KMS-11 (cell line): ENCODE data around the gene CCNF.

Experiments
- H2AFZ ChIP-seq: fragments of 200-600 bp; sonication (generic); 2 replicates; pipeline ENCODE4 v1.6.1; 2016; ENCODE audit warnings: antibody characterized with exemption, mixed run types, low read depth
- H3K27ac ChIP-seq: fragments of 200-600 bp; sonication (generic); 2 replicates; pipeline ENCODE4 v1.6.1; 2016; ENCODE audit warnings: mild to moderate bottlenecking, mixed run types
- H3K27me3 ChIP-seq: fragments of 200-600 bp; sonication (generic); 2 replicates; pipeline ENCODE4 v1.6.1; 2017; ENCODE audit warnings: mild to moderate bottlenecking, low read depth, mixed run types, moderate library complexity; ENCODE audit not compliant: insufficient read depth
- H3K36me3 ChIP-seq: fragments of 200-600 bp; sonication (generic); 2 replicates; pipeline ENCODE4 v1.6.1; 2017; ENCODE audit warnings: mild to moderate bottlenecking, mixed run types; ENCODE audit not compliant: insufficient read depth
- H3K4me1 ChIP-seq: fragments of 200-600 bp; sonication (generic); 2 replicates; pipeline ENCODE4 v1.6.1; 2016; ENCODE audit warnings: mild to moderate bottlenecking, low read depth, mixed run types; ENCODE audit not compliant: poor library complexity, severe bottlenecking
- H3K4me2 ChIP-seq: fragments of 200-600 bp; sonication (generic); 2 replicates; pipeline ENCODE4 v1.7.0; 2016; ENCODE audit warnings: mild to moderate bottlenecking, mixed run types
- H3K4me3 ChIP-seq: fragments of 200-600 bp; sonication (generic); IDR thresholded peaks from 2 replicates; pipeline ENCODE4 v1.6.1; 2017; ENCODE audit warnings: low read depth, low read length, mixed read lengths; ENCODE audit not compliant: insufficient read depth
- H3K79me2 ChIP-seq: fragments of 200-600 bp; sonication (generic); 2 replicates; pipeline ENCODE4 v1.6.1; 2016; ENCODE audit warnings: low read depth, mixed run types; ENCODE audit not compliant: insufficient read depth
- H3K9ac ChIP-seq: fragments of 200-600 bp; sonication (generic); 2 replicates; pipeline ENCODE4 v1.6.1; 2016; ENCODE audit warnings: mild to moderate bottlenecking, mixed run types
- H4K20me1 ChIP-seq: fragments of 200-600 bp; sonication (generic); 2 replicates; pipeline ENCODE4 v1.6.1; 2016; ENCODE audit warnings: mild to moderate bottlenecking, mixed run types; ENCODE audit not compliant: insufficient read depth
- TF ChIP-seq, protein P1 (sequence below): fragments of 200-600 bp; sonication (generic); conservative IDR thresholded peaks from 2 replicates; pipeline ENCODE4 v1.6.1; 2017; ENCODE audit warnings: low read depth, mild to moderate bottlenecking, antibody characterized with exemption, low read length, moderate library complexity, mixed read lengths

Gene CCNF

DNA sequence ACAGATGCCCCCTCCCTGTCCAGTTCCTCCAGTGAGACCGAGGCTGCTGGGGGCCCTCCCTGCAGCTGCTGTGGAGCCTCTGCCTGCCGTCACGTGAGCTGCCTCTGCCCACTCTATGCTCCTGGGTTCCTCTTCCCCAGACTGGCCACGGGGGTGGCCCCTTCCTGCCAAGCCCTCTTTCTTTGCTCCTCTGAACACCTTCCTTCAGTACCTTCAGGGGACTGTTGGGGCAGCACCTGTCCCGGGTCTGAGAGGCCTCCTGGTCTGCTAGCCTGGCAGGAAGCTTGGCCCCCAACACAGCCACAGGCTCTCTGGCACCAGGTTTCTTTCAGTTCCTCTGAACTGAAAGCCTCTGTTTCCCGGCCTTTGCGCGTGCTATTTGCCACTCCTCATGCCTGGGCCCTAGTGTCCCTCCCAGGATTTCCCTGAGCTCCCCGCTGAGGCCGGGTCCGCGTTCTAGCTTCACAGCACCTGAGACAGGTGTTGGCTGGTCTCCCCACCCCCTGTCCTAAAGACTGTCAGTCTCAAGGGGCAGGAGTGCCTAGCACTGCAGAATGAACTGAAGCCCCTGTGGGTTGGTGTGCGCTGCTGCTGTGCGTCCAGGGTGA lies 77.9 kb downstream of the CCNF start:
- Histone ChIP-seq H3K4me2 (no peak overlapping the region), H3K9ac (no peak overlapping the region), H3K27ac (no peak overlapping the region), H3K36me3 (no peaks in the 10 kb centered on the region), H3K79me2 (no peaks in the 10 kb centered on the region), H4K20me1 (no peaks in the 10 kb centered on the region), H2AFZ (no peak overlapping the region), H3K4me1 (peaks cover 20% of the 10 kb centered on the region), H3K4me3 (no peak overlapping the region), H3K27me3 (no peaks in the 10 kb centered on the region)
- TF ChIP-seq, protein P1, sequence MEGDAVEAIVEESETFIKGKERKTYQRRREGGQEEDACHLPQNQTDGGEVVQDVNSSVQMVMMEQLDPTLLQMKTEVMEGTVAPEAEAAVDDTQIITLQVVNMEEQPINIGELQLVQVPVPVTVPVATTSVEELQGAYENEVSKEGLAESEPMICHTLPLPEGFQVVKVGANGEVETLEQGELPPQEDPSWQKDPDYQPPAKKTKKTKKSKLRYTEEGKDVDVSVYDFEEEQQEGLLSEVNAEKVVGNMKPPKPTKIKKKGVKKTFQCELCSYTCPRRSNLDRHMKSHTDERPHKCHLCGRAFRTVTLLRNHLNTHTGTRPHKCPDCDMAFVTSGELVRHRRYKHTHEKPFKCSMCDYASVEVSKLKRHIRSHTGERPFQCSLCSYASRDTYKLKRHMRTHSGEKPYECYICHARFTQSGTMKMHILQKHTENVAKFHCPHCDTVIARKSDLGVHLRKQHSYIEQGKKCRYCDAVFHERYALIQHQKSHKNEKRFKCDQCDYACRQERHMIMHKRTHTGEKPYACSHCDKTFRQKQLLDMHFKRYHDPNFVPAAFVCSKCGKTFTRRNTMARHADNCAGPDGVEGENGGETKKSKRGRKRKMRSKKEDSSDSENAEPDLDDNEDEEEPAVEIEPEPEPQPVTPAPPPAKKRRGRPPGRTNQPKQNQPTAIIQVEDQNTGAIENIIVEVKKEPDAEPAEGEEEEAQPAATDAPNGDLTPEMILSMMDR = no peak

DNA sequence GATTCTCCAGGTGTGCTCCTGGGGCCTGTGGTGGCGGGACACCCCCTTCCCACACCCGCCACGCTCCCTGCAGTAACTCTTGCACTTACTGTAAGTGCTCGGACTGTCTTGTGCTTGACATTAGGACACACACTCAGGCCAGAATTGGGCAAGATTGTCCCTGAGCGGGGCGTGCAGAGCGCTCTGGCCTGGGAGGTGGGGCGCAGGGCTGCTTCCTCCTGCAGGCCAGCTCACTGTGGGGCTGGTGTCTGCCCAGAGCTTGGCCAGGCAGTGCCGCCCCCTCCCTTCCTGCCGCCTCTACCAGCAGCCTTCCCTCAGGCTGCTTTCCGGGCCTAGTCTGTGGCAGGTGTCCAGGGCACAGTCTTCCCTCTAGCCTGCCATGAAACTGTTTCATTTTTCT lies 78.4 kb downstream of the CCNF start:
- Histone ChIP-seq H3K36me3 (no peaks in the 10 kb centered on the region), H3K4me1 (peaks cover 25% of the 10 kb centered on the region), H4K20me1 (no peaks in the 10 kb centered on the region), H3K4me2 (no peak overlapping the region), H2AFZ (no peak overlapping the region), H3K27ac (no peak overlapping the region), H3K27me3 (no peaks in the 10 kb centered on the region), H3K9ac (no peak overlapping the region), H3K4me3 (no peak overlapping the region), H3K79me2 (no peaks in the 10 kb centered on the region)
- TF ChIP-seq, protein P1 = no peak
